GM12878 (cell line): ENCODE measurements around the gene FFAR3. TPM values are rescaled to one million over a fixed set of nuclear protein-coding genes. Genes with fewer than 3 reads are reported as not detected.

Experiments used
- BCL11A ChIP-seq: IDR thresholded peaks from 2 replicates; pipeline ENCODE4 v1.6.1; 2011; ENCODE audit warnings: low read depth, low read length
- BHLHE40 ChIP-seq, 2 experiments: fragments of 450-650 bp in 1 of 2; IDR thresholded peaks; 2 replicates each; pipeline ENCODE4 v1.6.1; 2011 to 2017; ENCODE audit warnings: low read depth in 2 of 2, borderline replicate concordance in 1 of 2, improper control_type of control experiment in 1 of 2, low read length in 1 of 2, mild to moderate bottlenecking in 1 of 2
- CHD1 ChIP-seq: IDR thresholded peaks from 2 replicates; pipeline ENCODE4 v1.6.1; 2012; ENCODE audit warnings: low read depth, low read length, improper control_type of control experiment
- CREM ChIP-seq: IDR thresholded peaks from 2 replicates; pipeline ENCODE4 v1.6.1; 2014; ENCODE audit warnings: antibody characterized with exemption, low read depth
- EZH2 ChIP-seq: IDR thresholded peaks from 2 replicates; pipeline ENCODE4 v1.6.1; 2012; ENCODE audit warnings: low read depth, mild to moderate bottlenecking, control low read depth, inconsistent platforms, low read length, borderline replicate concordance; ENCODE audit not compliant: control insufficient read depth
- MTA2 ChIP-seq: fragments of 450-650 bp; IDR thresholded peaks from 2 replicates; pipeline ENCODE4 v1.6.1; 2016; ENCODE audit warnings: low read depth, mild to moderate bottlenecking, moderate library complexity
- SPI1 ChIP-seq: IDR thresholded peaks from 2 replicates; pipeline ENCODE4 v1.6.1; 2011; ENCODE audit warnings: low read depth, mild to moderate bottlenecking, low read length, moderate library complexity, borderline replicate concordance; ENCODE audit not compliant: insufficient read depth
- SREBF1 ChIP-seq: IDR thresholded peaks from 2 replicates; pipeline ENCODE4 v1.6.1; 2012; ENCODE audit warnings: mild to moderate bottlenecking, low read length
- ZBTB40 ChIP-seq: fragments of 450-650 bp; IDR thresholded peaks from 2 replicates; pipeline ENCODE4 v1.6.1; 2016; ENCODE audit warnings: mild to moderate bottlenecking, moderate library complexity, borderline replicate concordance
- polyA plus RNA-seq, 11 experiments: library from polyadenylated mRNA; depleted of rRNA in 4 of 11; unstranded in 6 of 11; stranded (reverse) in 5 of 11; fragments of >200 nt; fragmentation: Nextera tagmentation in 4 of 11; fragmentation: Illumina TruSeq in 1 of 11; extraction: Ambion mirVana in 4 of 11; extraction: Trizol in 1 of 11; gene quantifications; 1 replicate in 1 of 11; 2 replicates in 10 of 11; pipeline versions ENCODE4 v1.2.1 to v1.2.3, GENCODE V29; 2011 to 2016; ENCODE audit warnings: inconsistent platforms in 2 of 11, missing spikeins in 2 of 11, low read depth in 1 of 11
- total RNA-seq, 4 experiments: library from RNA; depleted of rRNA in 3 of 4; stranded (reverse); fragments of >200 nt in 3 of 4; fragmentation: Illumina TruSeq in 1 of 4; extraction: Trizol in 1 of 4; gene quantifications; 2 replicates each; pipeline versions ENCODE4 v1.2.1 to v1.2.3, GENCODE V29; 2013 to 2021
- TF ChIP-seq, protein P1 (sequence below): fragments of 450-650 bp; formaldehyde crosslinking; IDR thresholded peaks from 2 replicates; pipeline ENCODE4 v1.5.0; 2022; ENCODE audit warnings: mild to moderate bottlenecking, missing genetic modification characterization

FFAR3 gene
- total and polyA plus RNA-seq, 10 of the 15 experiments (the other 5 are each of a cell fraction or from before 2014, with no cell fraction given), result 0.15 to 0.18 TPM; not detected in 8

GRCh38 chr19:35345671-35346111 is 12.6 kb upstream of the FFAR3 start (continued):
- TF ChIP-seq, protein P1, sequence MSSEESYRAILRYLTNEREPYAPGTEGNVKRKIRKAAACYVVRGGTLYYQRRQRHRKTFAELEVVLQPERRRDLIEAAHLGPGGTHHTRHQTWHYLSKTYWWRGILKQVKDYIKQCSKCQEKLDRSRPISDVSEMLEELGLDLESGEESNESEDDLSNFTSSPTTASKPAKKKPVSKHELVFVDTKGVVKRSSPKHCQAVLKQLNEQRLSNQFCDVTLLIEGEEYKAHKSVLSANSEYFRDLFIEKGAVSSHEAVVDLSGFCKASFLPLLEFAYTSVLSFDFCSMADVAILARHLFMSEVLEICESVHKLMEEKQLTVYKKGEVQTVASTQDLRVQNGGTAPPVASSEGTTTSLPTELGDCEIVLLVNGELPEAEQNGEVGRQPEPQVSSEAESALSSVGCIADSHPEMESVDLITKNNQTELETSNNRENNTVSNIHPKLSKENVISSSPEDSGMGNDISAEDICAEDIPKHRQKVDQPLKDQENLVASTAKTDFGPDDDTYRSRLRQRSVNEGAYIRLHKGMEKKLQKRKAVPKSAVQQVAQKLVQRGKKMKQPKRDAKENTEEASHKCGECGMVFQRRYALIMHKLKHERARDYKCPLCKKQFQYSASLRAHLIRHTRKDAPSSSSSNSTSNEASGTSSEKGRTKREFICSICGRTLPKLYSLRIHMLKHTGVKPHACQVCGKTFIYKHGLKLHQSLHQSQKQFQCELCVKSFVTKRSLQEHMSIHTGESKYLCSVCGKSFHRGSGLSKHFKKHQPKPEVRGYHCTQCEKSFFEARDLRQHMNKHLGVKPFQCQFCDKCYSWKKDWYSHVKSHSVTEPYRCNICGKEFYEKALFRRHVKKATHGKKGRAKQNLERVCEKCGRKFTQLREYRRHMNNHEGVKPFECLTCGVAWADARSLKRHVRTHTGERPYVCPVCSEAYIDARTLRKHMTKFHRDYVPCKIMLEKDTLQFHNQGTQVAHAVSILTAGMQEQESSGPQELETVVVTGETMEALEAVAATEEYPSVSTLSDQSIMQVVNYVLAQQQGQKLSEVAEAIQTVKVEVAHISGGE (CRISPR knock-in tag), result no peak
- no peak for TF ChIP-seq CHD1
- no peak for TF ChIP-seq SREBF1
- TF ChIP-seq EZH2, result no peak
- 0 out of 2 replicates have a peak, but pooled peaks have one; percentile 8 for TF ChIP-seq CREM
- no peak for TF ChIP-seq SPI1
- TF ChIP-seq ZBTB40, result no peak
- no peak for TF ChIP-seq MTA2
- TF ChIP-seq BHLHE40 (IDR thresholded peaks at IDR 0.05; ENCODE audit: borderline replicate concordance in 1 of 2, low read depth in 2 of 2, low read length in 1 of 2), result peak; percentile 63 to 70; a peak in 2 of 4 replicates
- no peak for TF ChIP-seq BCL11A
- TF ChIP-seq, all 136 proteins: peak for 4
